GM12872 (cell line): Measurements from ENCODE around the gene POLE2.

Experiments used
- CTCF ChIP-seq: IDR thresholded peaks from 3 replicates; pipeline ENCODE4 v1.5.1; 2011; ENCODE audit warnings: low read depth, mild to moderate bottlenecking, low read length, moderate library complexity; ENCODE audit not compliant: insufficient read depth

Gene POLE2

GRCh38 chr14:49673586-49673985 is 14.4 kb downstream of the POLE2 start:
- TF ChIP-seq CTCF = no peak

GRCh38 chr14:49670475-49670874 is 17.5 kb downstream of the POLE2 start:
- no peak for TF ChIP-seq CTCF

DNA sequence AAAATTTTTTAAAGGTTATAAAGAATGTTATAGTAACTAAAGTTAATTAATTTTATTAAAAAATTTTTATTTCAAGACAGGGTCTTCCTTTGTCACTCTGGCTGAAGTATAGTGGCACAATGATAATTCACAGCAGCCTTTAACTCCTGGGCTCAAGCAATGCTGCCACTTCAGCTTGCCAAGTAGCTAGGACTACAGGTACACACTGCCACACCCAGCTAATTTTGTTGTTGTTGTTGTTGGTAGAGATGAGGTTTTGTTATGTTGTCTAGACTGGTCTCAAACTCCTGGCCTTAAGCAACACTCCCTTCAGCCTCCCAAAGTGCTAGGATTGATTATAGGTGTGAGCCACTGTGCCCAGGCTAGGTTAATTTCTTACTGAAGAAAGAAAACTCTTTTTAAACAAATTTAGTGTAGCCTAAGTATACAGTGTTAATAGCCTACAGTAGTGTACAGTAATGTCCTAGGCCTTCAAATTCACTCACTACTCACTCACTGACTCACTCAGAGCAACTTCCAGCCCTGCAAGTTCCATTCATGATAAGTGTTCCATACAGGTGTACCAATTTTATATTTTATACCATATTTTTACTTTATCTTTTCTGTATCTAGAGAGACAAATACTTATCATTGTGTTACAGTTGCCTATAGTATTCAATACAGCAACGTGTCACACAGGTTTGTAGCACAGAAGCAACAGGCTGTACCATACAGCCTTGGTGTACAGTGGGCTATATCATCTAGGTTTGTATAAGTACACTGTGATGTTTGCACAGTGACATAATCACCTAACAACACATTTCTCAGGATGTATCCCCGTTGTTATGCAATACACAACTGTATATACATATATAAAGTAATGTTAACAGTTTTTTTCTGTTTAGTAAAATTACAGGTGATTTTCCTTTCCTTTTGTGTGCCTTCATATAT is 28.2 kb downstream of the POLE2 start:
- no peak for TF ChIP-seq CTCF

GRCh38 chr14:49654511-49654910 is 33.5 kb downstream of the POLE2 start:
- TF ChIP-seq CTCF = no peak

- TF ChIP-seq CTCF = no peak
Observed at GRCh38 chr14:49653508-49653907, 34.5 kb downstream of the POLE2 start.

- no peak for TF ChIP-seq CTCF
Observed at GRCh38 chr14:49642163-49642562, 45.9 kb downstream of the POLE2 start.

- no peak for TF ChIP-seq CTCF
Observed at GRCh38 chr14:49641697-49642129, 46.3 kb downstream of the POLE2 start.
